UCSD-AML1 (cell line): ENCODE data around the gene AGFG2.

Source experiments
- DNase-seq: peaks from one replicate; lab custom pipeline; 2025; ENCODE audit not compliant: unreplicated experiment; lab: John Stamatoyannopoulos, UW

AGFG2 gene

DNA sequence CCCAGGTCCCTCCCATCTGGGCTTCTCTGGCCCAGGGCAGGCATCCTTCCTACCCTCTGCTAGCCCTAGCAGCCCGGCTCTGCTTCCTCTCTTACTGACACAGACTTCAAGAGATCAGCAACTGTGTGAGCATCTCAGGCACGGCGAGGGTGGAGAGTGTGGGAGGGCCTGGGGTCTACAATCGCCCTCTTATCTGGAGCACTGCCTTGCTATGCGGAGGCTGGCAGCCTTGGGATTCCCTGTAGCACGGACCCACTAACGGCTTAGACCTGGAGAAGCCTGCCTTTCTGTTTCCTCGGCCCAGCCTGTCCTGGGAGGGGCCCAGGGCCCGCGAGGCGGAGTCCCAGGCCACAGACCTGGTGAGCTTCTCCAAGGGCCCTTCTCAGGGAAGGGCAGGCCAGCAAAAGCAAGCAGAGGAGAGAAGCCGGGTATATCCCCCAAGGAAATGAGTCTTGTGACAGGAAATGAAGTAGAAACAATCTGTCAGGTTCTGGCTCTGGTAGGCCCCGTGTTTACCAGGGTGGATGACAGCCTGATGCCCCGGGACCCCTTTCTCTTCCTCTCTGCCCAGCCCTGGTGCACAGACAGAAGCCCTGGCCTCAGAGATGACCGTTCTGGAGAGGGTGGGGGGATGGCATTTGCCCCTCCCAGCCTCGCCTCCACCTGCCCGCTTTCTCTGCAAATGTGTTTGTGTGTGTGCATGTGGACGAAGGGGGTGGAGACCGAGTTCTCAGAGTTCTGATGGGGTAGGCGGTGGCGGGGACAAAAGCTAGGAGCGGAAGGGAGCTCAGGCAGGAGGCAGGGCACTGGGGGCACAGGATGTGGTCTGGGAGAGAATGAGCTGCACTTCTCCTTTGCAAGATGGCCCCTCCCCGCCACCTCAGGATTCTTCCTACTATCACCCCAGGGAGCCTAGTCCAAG, 44.4 kb downstream of the AGFG2 start:
- peak; percentile 81 for DNase-seq

DNA sequence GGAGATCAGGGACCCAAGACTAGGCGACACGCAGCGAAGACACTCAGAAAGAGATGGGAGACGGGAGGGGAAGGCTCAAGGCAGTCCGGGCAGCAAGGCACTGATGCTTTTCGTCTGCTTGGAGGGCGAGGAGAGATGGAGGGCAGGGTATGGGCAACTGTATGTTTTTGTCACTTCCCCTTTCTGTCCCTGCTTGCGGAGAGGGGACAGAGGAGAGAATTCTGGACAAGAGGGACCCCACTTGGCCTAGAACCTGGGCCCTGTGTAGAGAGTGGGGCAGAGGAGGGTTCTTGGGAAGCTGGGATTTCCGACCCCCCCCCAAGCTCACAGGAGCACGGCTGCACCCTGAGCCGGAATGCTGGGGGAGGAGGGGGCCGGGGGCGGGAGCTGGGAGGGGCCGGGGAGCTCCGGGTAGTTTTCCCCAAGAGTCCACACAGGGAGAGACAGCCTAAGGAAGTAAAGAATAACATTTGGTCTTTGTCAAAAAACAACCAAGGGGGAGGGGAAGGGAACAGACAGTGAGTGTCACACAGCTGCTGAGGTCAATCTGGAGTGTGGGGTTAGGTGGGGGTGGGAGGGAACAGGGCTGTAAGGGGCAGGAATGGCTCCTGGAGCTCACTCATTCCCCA, 45.2 kb downstream of the AGFG2 start:
- DNase-seq = peak; percentile 28

DNA sequence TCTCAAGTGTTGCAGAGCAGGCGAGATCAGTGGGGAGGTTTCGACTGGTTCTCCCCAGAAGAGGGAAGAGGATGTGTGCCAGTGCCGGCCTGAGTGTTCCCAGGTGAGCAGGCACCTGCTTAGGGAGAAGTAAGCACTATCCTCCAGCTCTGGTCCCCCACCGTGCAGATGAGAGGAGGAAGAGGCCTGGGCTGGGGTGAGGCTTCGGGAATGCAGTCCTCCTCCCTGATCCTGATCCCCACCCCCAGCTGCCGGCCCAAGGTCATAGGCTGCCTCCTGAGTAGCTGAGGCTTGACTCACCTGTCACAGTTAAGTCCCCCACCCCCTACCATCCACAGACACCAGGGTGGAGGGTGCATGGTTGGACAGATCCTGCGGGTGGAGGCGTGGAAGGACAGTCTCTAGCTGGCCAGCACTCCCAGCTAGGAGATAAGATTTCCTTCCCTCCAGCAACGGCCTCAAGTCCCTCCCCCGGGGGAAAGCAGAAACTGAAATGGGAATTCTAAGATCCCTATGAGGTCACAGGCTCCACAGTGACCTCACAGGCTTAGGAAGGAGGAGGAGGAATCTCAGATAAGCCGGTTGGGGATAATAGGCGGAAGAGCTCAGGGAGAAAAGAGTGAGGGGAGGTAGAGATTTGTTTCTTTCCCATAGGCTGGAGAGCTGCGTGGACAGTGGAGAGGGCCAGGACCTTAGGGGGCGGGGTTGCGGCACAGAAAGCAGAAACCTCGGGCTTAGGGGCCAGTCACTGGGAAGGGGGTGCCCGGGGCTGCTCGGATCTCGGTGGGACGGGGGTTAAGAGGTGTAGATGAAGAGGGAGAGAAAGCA, 45.9 kb downstream of the AGFG2 start:
- DNase-seq = peak; percentile 24

DNA sequence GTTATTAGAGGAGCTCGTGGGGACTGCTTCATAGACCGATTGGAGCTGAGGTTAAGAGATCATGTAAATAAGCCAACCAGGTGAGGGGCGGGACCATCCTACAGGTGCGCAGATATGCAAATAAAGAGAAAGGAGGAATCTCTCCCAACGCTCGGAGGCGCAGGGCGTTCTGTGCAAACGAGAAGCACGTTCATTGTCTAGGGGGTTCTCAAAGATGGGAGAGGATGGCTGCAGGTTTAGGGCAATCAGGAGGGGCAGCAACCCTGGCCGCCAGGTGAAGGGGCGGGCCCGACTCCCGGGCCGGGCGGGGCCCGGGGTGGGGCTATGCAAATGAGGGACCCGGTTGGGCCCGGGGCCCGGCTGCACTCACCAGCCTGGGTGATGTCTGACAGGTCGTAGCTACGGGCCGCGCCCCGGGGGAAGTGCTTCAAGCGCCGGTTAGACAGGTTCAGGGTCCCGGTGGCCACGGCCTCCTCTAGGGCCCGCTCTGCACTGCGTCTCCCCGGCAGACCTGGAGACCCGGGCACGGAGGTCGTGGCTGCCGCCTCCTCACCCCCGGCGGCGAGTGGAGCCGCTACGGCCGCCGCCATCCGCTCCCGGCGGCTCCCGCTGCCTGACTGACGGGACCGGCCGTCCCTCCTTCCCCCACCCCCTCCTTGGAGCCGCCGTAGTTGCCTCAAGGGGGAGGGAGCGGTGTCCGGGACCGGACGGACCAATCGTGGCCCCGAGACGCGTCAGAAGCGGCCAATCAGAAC, 46.7 kb downstream of the AGFG2 start, which contains the start of gene LRCH4:
TSS of gene LRCH4 (minus strand) at position 619 of the 755 bp plus-strand sequence. CDS start at position 590, 29 bp downstream.
- DNase-seq = peak; percentile 53

- DNase-seq = peak; percentile 95
These were observed 47.4 kb downstream of the AGFG2 start, which contains the start of gene FBXO24 for GRCh38 chr7:100586266-100587025. FBXO24 (plus strand) TSS chr7:100586328; CDS start chr7:100586626, 298 bp downstream.

GRCh38 chr7:100588438-100588837, 49.4 kb downstream of the AGFG2 start:
- DNase-seq = peak; percentile 7

DNA sequence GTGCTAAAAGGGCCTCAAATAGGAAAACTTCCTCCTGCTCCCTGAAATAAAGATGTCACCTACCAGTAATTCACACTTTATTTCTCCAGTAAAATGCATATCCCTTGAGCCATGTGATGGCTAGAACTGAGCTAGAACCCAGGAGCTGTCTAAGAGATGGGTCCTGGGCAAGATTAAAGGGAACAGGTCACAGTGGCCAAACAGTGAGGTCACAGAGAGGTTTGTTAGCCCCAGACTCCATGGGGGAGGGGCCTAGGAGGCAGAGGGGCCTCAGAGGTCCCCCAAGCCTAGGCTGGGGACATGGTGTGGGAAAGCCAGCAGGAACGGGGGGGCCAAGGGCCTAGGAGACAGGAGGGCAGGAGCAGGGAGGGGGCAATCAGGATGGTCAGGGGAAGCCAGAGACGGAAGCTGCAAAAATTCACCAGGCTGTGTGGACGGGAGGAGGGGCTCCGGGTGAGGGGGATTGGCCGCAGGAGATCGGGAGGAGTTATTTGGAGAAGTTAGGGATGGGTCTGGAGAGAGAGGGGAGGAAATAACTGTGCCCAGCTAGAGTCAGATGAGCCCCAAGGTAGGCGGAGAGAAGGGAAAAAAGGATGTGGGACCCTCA, 50.4 kb downstream of the AGFG2 start:
- no peak for DNase-seq

- no peak for DNase-seq
These were observed 51.2 kb downstream of the AGFG2 start for GRCh38 chr7:100590077-100590737.

- no peak for DNase-seq
These were observed 52.6 kb downstream of the AGFG2 start for GRCh38 chr7:100591596-100591995.

- no peak for DNase-seq
These were observed 56.2 kb downstream of the AGFG2 start for GRCh38 chr7:100595188-100595587.

DNA sequence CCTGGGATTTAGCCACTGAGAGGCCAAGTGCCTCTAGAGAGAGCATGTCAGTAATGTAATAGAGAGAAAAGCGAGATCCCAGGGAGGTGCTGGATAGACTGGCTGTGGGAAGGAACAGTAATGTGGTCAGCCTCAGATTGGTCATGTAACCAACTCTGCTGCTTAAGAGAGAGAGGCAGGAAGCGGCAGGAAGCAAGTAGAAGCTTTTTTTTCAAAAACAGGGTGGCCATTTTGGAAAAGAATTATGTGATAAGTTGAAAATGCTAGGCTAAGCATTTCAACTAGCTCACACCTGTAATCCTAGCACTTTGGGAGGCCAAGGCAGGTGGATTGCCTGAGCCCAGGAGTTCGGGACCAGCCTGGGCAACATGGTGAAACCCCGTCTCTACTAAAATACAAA, 59.4 kb downstream of the AGFG2 start:
- DNase-seq = peak; percentile 7

DNA sequence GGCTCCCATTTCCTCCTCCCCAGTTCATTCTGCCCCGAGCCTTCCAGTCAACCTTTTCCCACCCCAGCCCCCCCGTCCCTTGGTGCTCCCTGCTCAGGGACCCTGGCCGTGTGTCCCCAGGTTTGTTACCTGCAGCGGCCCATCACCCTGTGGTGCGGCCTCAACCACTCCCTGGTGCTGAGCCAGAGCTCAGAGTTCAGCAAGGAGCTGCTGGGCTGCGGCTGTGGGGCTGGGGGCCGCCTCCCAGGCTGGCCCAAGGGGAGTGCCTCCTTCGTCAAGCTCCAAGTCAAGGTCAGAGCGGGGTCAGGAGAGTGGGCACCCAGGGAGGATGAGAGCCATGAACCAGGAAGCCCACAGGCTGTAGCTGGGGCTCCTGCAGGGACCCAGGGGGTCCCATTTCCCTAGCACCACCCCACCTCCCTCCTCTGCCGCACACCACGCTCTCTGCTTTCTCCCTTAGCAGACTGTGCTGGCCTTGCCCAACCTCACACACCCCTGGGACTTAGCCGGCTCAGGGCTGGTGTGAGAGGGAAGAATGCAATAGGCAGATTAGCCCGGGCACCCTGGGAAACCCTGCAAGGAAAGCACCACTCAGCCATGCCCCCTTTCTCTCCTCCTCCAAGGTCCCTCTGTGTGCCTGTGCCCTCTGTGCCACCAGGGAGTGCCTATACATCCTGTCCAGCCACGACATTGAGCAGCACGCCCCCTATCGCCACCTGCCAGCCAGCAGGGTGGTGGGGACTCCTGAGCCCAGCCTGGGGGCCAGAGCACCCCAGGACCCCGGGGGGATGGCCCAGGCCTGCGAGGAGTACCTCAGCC, 61.1 kb downstream of the AGFG2 start:
- DNase-seq = peak; percentile 12

DNA sequence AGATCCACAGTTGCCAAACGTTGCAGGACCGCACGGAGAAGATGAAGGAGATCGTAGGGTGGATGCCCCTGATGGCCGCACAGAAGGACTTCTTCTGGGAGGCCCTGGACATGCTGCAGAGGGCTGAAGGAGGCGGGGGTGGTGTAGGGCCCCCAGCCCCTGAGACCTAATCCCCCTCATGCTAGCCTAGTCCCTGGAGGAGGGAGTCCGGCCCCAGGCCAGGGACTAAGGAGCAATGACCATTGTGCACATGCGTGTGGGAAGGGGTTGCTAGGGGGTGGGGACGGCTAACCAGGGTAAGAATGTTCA, 61.7 kb downstream of the AGFG2 start:
- no peak for DNase-seq

DNA sequence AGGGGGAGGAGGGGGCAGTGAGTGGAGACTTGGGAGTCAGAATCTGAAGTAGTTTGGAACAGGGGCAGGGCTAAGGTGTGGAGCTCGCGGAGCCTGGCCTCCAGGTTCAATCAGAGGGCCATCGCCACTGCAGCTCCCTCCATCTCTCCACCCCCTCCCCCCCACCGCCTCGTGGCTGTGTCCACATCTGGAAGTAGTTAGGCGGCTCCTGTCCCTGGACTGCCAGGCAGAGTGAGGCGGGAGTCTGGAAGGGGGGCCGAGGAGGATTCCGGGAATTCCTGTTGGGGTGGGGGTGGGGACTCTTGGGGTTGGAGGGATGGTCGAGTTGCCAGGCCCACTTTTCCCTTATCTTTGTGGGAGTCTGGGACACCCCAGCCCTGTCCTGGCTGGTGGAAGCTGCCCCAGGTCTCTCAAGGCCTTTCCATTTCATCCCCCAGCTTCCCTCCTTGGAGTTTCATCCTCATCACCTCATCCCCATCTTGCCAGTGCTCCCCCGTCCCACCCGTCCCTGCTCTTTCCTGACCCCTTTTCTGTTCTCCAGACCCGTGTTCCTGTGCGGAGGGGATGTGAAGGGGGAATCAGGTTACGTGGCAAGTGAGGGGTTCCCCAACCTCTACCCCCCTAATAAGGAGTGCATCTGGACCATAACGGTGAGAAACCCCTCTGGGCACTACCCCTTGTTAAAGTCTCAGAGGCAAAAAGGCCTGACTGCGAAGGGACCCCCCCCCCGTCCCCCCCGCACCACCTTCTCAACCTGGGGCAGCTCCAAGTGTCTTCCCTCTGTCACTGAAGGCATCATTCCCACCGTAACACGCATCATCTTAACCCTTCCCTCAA, 64.1 kb downstream of the AGFG2 start:
- DNase-seq = no peak

DNA sequence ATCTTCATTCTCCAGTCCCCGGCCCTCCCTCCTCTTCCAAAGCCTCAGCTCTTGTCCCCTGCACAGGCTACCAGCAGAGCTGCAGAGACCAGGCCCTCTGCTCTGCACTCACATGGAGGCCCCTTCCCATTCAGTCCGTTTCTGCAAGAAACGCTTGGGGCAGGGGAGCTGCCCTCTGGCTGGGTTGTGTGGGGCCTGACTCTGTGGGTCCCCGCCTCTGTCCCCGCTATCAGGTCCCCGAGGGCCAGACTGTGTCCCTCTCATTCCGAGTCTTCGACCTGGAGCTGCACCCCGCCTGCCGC, 64.7 kb downstream of the AGFG2 start:
- no peak for DNase-seq

- DNase-seq = peak; percentile 72
These were observed 65.3 kb downstream of the AGFG2 start for GRCh38 chr7:100604028-100604975.
